ENCODE data around the gene GMPS.

The GMPS gene

DNA sequence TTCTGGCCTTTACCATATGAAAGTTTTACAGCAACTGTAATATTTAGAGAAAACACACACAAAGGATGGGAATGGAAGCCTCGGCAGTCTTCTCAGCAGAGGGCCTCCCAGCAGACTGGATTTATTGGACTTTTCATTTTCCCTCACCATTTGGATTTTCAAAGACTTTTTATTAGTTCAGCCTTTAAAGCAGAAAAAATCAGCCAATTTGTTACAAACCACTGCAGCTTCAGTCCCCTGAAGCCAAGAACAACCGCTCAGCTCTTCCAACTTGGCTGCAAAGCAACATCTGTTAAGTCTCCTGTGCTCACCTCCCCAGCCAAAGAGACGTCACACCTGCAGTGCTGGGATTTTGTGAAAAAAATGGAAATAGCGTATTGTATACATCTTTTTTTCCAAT lies 120.8 kb downstream of the GMPS start:
- H3K27ac ChIP-seq (replicated peaks): no peak overlapping the region
- no peak for TF ChIP-seq SPI1 (IDR thresholded peaks at IDR 0.05; ENCODE audit: borderline replicate concordance, low read depth)
- no peak for TF ChIP-seq GABPA (IDR thresholded peaks at IDR 0.05; ENCODE audit: low read depth)
- TF ChIP-seq, protein P1, sequence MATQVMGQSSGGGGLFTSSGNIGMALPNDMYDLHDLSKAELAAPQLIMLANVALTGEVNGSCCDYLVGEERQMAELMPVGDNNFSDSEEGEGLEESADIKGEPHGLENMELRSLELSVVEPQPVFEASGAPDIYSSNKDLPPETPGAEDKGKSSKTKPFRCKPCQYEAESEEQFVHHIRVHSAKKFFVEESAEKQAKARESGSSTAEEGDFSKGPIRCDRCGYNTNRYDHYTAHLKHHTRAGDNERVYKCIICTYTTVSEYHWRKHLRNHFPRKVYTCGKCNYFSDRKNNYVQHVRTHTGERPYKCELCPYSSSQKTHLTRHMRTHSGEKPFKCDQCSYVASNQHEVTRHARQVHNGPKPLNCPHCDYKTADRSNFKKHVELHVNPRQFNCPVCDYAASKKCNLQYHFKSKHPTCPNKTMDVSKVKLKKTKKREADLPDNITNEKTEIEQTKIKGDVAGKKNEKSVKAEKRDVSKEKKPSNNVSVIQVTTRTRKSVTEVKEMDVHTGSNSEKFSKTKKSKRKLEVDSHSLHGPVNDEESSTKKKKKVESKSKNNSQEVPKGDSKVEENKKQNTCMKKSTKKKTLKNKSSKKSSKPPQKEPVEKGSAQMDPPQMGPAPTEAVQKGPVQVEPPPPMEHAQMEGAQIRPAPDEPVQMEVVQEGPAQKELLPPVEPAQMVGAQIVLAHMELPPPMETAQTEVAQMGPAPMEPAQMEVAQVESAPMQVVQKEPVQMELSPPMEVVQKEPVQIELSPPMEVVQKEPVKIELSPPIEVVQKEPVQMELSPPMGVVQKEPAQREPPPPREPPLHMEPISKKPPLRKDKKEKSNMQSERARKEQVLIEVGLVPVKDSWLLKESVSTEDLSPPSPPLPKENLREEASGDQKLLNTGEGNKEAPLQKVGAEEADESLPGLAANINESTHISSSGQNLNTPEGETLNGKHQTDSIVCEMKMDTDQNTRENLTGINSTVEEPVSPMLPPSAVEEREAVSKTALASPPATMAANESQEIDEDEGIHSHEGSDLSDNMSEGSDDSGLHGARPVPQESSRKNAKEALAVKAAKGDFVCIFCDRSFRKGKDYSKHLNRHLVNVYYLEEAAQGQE (IDR thresholded peaks at IDR 0.05; ENCODE audit: insufficient replicate concordance, low read depth): no peak
- TF ChIP-seq, protein P2, sequence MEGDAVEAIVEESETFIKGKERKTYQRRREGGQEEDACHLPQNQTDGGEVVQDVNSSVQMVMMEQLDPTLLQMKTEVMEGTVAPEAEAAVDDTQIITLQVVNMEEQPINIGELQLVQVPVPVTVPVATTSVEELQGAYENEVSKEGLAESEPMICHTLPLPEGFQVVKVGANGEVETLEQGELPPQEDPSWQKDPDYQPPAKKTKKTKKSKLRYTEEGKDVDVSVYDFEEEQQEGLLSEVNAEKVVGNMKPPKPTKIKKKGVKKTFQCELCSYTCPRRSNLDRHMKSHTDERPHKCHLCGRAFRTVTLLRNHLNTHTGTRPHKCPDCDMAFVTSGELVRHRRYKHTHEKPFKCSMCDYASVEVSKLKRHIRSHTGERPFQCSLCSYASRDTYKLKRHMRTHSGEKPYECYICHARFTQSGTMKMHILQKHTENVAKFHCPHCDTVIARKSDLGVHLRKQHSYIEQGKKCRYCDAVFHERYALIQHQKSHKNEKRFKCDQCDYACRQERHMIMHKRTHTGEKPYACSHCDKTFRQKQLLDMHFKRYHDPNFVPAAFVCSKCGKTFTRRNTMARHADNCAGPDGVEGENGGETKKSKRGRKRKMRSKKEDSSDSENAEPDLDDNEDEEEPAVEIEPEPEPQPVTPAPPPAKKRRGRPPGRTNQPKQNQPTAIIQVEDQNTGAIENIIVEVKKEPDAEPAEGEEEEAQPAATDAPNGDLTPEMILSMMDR (IDR thresholded peaks at IDR 0.05; ENCODE audit: insufficient read depth, low read length): no peak
- TF ChIP-seq POLR2AphosphoS5 (IDR thresholded peaks at IDR 0.05; ENCODE audit: low read depth): no peak
- no peak for DNase-seq (ENCODE audit: low read depth in 1 of 2, low spot score in 1 of 2)
- H3K4me3 ChIP-seq (replicated peaks; ENCODE audit: insufficient read depth, low read length): no peak overlapping the region
- no peaks in the 10 kb centered on the region for H3K27me3 ChIP-seq (ENCODE audit: insufficient read depth, poor library complexity, severe bottlenecking)

DNA sequence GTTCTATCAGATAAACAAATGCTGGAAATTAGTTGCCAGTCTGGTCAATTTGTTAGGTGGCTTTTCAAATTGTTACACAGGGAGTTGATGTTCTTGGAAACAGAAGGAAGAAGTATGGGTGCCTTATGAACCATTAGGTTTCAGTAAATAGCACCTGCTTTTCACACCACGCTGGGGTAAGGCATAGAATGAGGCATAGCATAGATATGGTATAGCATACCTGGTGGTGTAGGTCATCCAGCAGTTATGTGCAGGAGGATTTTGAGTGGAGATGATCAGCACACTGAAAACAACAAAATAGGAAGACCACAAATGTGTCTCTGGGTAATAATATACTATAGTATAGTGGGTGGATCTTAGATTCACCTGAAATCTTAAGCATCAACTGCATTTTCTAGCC lies 121.4 kb downstream of the GMPS start:
- H3K27me3 ChIP-seq (ENCODE audit: insufficient read depth, poor library complexity, severe bottlenecking): no peaks in the 10 kb centered on the region
- no peak overlapping the region for H3K27ac ChIP-seq (replicated peaks)
- no peak for DNase-seq (ENCODE audit: low read depth in 1 of 2, low spot score in 1 of 2)
- no peak overlapping the region for H3K4me3 ChIP-seq (replicated peaks; ENCODE audit: insufficient read depth, low read length)
- TF ChIP-seq, protein P2 (IDR thresholded peaks at IDR 0.05; ENCODE audit: insufficient read depth, low read length): no peak
- no peak for TF ChIP-seq GABPA (IDR thresholded peaks at IDR 0.05; ENCODE audit: low read depth)
- no peak for TF ChIP-seq POLR2AphosphoS5 (IDR thresholded peaks at IDR 0.05; ENCODE audit: low read depth)
- no peak for TF ChIP-seq SPI1 (IDR thresholded peaks at IDR 0.05; ENCODE audit: borderline replicate concordance, low read depth)
- TF ChIP-seq, protein P1 (IDR thresholded peaks at IDR 0.05; ENCODE audit: insufficient replicate concordance, low read depth): no peak
